Esophagus muscularis mucosa (tissue), 4 donors: ENCODE measurements around the gene TNRC6C.

Experiments
- CTCF ChIP-seq, 3 experiments: fragments of 200-600 bp in 2 of 3; fragments of 450-650 bp in 1 of 3; sonication (generic) in 2 of 3; IDR thresholded peaks; one replicate each; pipeline ENCODE4 v1.5.1; 2017 to 2019; ENCODE audit warnings: antibody characterized with exemption in 3 of 3, mild to moderate bottlenecking in 2 of 3, moderate library complexity in 1 of 3
- EP300 ChIP-seq: sonication (generic); formaldehyde crosslinking; IDR thresholded peaks from one replicate; pipeline ENCODE4 v1.6.1; 2017; ENCODE audit warnings: antibody characterized with exemption
- POLR2A ChIP-seq: fragments of 450-650 bp; IDR thresholded peaks from one replicate; pipeline ENCODE4 v1.6.1; 2017; ENCODE audit warnings: antibody characterized with exemption, moderate library complexity, mild to moderate bottlenecking, low read depth

- no peak for TF ChIP-seq CTCF (IDR thresholded peaks at IDR 0.05)
- no peak for TF ChIP-seq POLR2A
- no peak for TF ChIP-seq EP300
Observed at GRCh38 chr17:78053777-78054468, 95.4 kb downstream of the TNRC6C start.
